PC-3 (cell line): ENCODE measurements around the gene CTDNEP1.

Experiments used
- EZH2 ChIP-seq: fragments of 300-600 bp; sonication (generic); IDR thresholded peaks from one replicate; pipeline ENCODE4 v1.6.1; 2017; ENCODE audit warnings: antibody characterized with exemption, mild to moderate bottlenecking, low read length; ENCODE audit not compliant: unreplicated experiment
- EZH2phosphoT487 ChIP-seq: fragments of 300-600 bp; sonication (generic); IDR thresholded peaks from 2 replicates; pipeline ENCODE4 v1.6.1; 2018; ENCODE audit warnings: mild to moderate bottlenecking, antibody characterized with exemption, low read length, borderline replicate concordance
- TF ChIP-seq, protein P1 (sequence below): fragments of 300-600 bp; sonication (generic); conservative IDR thresholded peaks from 2 replicates; pipeline ENCODE4 v1.5.1; 2017; ENCODE audit warnings: antibody characterized with exemption, low read depth, mild to moderate bottlenecking, low read length

DNA sequence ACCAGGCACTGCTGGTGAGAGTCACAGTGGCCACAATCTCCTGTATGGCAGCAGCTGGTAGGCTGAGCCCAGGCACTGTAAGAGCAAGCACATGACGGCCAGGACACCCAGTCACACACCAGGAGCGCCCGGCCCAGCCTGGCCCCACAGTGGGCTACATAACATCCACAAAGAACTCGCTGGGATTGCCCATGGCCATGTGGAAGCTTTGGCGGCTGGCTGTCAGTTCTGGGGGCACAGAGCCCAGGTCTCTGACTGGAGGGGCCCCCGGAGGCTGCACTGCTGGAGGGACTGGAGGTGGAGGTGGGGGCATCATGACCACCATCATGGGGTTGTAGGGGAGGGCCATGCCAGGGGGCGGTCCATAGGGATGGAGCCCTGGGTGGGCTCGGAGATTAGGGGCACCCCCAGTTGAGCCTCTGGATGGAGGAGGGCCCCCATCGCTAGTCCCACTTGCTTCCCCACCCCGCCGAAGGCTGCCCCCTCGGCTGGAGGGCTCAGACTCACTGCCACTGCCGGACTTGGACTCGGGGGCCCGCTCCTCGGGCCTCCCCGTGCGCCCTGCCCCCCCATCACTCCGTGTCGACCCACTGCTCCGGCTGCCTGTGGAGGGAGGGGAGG, 25.7 kb downstream of the CTDNEP1 start:
- no peak for TF ChIP-seq EZH2
- TF ChIP-seq, protein P1, sequence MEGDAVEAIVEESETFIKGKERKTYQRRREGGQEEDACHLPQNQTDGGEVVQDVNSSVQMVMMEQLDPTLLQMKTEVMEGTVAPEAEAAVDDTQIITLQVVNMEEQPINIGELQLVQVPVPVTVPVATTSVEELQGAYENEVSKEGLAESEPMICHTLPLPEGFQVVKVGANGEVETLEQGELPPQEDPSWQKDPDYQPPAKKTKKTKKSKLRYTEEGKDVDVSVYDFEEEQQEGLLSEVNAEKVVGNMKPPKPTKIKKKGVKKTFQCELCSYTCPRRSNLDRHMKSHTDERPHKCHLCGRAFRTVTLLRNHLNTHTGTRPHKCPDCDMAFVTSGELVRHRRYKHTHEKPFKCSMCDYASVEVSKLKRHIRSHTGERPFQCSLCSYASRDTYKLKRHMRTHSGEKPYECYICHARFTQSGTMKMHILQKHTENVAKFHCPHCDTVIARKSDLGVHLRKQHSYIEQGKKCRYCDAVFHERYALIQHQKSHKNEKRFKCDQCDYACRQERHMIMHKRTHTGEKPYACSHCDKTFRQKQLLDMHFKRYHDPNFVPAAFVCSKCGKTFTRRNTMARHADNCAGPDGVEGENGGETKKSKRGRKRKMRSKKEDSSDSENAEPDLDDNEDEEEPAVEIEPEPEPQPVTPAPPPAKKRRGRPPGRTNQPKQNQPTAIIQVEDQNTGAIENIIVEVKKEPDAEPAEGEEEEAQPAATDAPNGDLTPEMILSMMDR = no peak
- no peak for TF ChIP-seq EZH2phosphoT487
